Measurements from ENCODE around the gene ATP8A2. TPM values are rescaled to one million over a fixed set of nuclear protein-coding genes. Genes with fewer than 3 reads are reported as not detected.

The ATP8A2 gene
- total and polyA plus RNA-seq, 7 donors: under 0.01 to 2.2 (median 1.2) TPM; not detected in 1

- Histone ChIP-seq H3K36me3 (no peaks in the 10 kb centered on the region), H3K27me3 (no peaks in the 10 kb centered on the region), H3K27ac (no peak overlapping the region), H3K9me3 (no peaks in the 10 kb centered on the region), H3K4me3 (no peak overlapping the region), H3K4me1 (no peaks in the 10 kb centered on the region)
- TF ChIP-seq POLR2AphosphoS5 (IDR thresholded peaks at IDR 0.05) (no peak), POLR2A (IDR thresholded peaks at IDR 0.05) (no peak), EP300 (IDR thresholded peaks at IDR 0.05) (no peak), CTCF (IDR thresholded peaks at IDR 0.05) (no peak)
- DNase-seq: no peak
- intact Hi-C loops (cut with DNase I): no loop called here
- 71% methylated on average over 2 of the region's 2 CpGs for WGBS, 2 donors
Measured at GRCh38 chr13:25762281-25762680, 390.5 kb downstream of the ATP8A2 start.

- H3K4me1 ChIP-seq: no peaks in the 10 kb centered on the region
- no peak overlapping the region for H3K4me3 ChIP-seq
- intact Hi-C loops (cut with DNase I): no loop called here
- WGBS, 2 donors: 53 to 55% methylated on average over 8 of the region's 8 CpGs
- H3K36me3 ChIP-seq: no peaks in the 10 kb centered on the region
- no peaks in the 10 kb centered on the region for H3K27me3 ChIP-seq
- TF ChIP-seq POLR2A (IDR thresholded peaks at IDR 0.05): no peak
- no peak for TF ChIP-seq POLR2AphosphoS5 (IDR thresholded peaks at IDR 0.05)
- no peak for TF ChIP-seq EP300 (IDR thresholded peaks at IDR 0.05)
- TF ChIP-seq CTCF (IDR thresholded peaks at IDR 0.05): no peak
- no peak overlapping the region for H3K27ac ChIP-seq
- no peaks in the 10 kb centered on the region for H3K9me3 ChIP-seq
- no peak for DNase-seq
Measured at GRCh38 chr13:25762795-25763377, 391.1 kb downstream of the ATP8A2 start.

- intact Hi-C loops (cut with DNase I): no loop called here
- no peaks in the 10 kb centered on the region for H3K36me3 ChIP-seq
- H3K4me3 ChIP-seq: no peak overlapping the region
- TF ChIP-seq EP300 (IDR thresholded peaks at IDR 0.05): no peak
- no peak for TF ChIP-seq POLR2A (IDR thresholded peaks at IDR 0.05)
- no peak for TF ChIP-seq POLR2AphosphoS5 (IDR thresholded peaks at IDR 0.05)
- no peak for TF ChIP-seq CTCF (IDR thresholded peaks at IDR 0.05)
- H3K27ac ChIP-seq: no peak overlapping the region
- no peaks in the 10 kb centered on the region for H3K4me1 ChIP-seq
- no peak for DNase-seq
- H3K9me3 ChIP-seq: no peaks in the 10 kb centered on the region
- H3K27me3 ChIP-seq: no peaks in the 10 kb centered on the region
- WGBS, 2 donors: 89 to 96% methylated on average over 4 of the region's 4 CpGs
Measured at GRCh38 chr13:25764378-25764777, 392.6 kb downstream of the ATP8A2 start.

- 95% methylated on average over 2 of the region's 2 CpGs for WGBS, 2 donors
- Histone ChIP-seq H3K27me3 (no peaks in the 10 kb centered on the region), H3K36me3 (no peaks in the 10 kb centered on the region), H3K9me3 (no peaks in the 10 kb centered on the region), H3K4me1 (no peaks in the 10 kb centered on the region), H3K4me3 (no peak overlapping the region), H3K27ac (no peak overlapping the region)
- no peak for TF ChIP-seq POLR2A (IDR thresholded peaks at IDR 0.05)
- TF ChIP-seq CTCF (IDR thresholded peaks at IDR 0.05): no peak
- no peak for TF ChIP-seq POLR2AphosphoS5 (IDR thresholded peaks at IDR 0.05)
- no peak for TF ChIP-seq EP300 (IDR thresholded peaks at IDR 0.05)
- no peak for DNase-seq
- intact Hi-C loops (cut with DNase I): no loop called here
Measured at GRCh38 chr13:25765266-25765665, 393.5 kb downstream of the ATP8A2 start.

GRCh38 chr13:25766576-25766975 is 394.8 kb downstream of the ATP8A2 start:
- H3K27ac ChIP-seq: no peak overlapping the region
- WGBS, 2 donors: 90 to 95% methylated on average over 3 of the region's 3 CpGs
- H3K36me3 ChIP-seq: no peaks in the 10 kb centered on the region
- H3K9me3 ChIP-seq: no peaks in the 10 kb centered on the region
- no peaks in the 10 kb centered on the region for H3K27me3 ChIP-seq
- no peak for DNase-seq
- no peaks in the 10 kb centered on the region for H3K4me1 ChIP-seq
- no peak for TF ChIP-seq EP300 (IDR thresholded peaks at IDR 0.05)
- TF ChIP-seq POLR2AphosphoS5 (IDR thresholded peaks at IDR 0.05): no peak
- no peak overlapping the region for H3K4me3 ChIP-seq
- intact Hi-C loops (cut with DNase I): no loop called here
